B cell (primary cell): ENCODE measurements around the gene CCNB1. TPM values are rescaled to one million over a fixed set of nuclear protein-coding genes. Genes with fewer than 3 reads are reported as not detected.

Source experiments
- ATAC-seq: fragments of 200-7000 bp; cut with Tn5 transposase; one replicate; pipeline ENCODE4 v1.10.0; 2021; ENCODE audit warnings: low read depth, mild to moderate bottlenecking, moderate number of reproducible peaks, moderate library complexity
- CTCF ChIA-PET: fragments of 350-600 bp; sonication (Branson Sonifier 250); formaldehyde crosslinking; loops from one replicate; lab custom pipeline; 2021; ENCODE audit warnings: antibody characterized with exemption, inconsistent platforms; lab: Charles Lee
- POLR2A ChIA-PET: fragments of 350-600 bp; sonication (Branson Sonifier 250); formaldehyde crosslinking; loops from one replicate; lab custom pipeline; 2021; ENCODE audit warnings: antibody characterized with exemption; lab: Charles Lee
- DNase-seq: peaks from one replicate; pipeline ENCODE4 v3.0.0; 2013
- H2AFZ ChIP-seq: 2 replicates; pipeline ENCODE4 v1.6.1; 2012; ENCODE audit warnings: mild to moderate bottlenecking, low read depth, low read length; ENCODE audit not compliant: insufficient read depth, poor library complexity, severe bottlenecking
- H3K27ac ChIP-seq, 2 donors: 1 replicate in 1 of 2; 2 replicates in 1 of 2; pipeline ENCODE4 v1.5.1; 2012 to 2013; ENCODE audit warnings: low read length in 2 of 2, mild to moderate bottlenecking in 2 of 2, moderate library complexity in 1 of 2
- H3K27me3 ChIP-seq, 4 experiments: fragments of 200-600 bp in 1 of 4; sonication (generic) in 1 of 4; replicated peaks in 1 of 4; 1 replicate in 2 of 4; 2 replicates in 2 of 4; pipeline versions ENCODE4 v1.6.1 to v1.7.0; 2013 to 2016; ENCODE audit warnings: low read length in 3 of 4, mild to moderate bottlenecking in 2 of 4, mixed read lengths in 1 of 4, moderate library complexity in 1 of 4; ENCODE audit not compliant: insufficient read depth in 4 of 4, control insufficient read depth in 3 of 4; ENCODE audit errors: control extremely low read depth in 1 of 4
- H3K36me3 ChIP-seq, 2 experiments: replicated peaks in 1 of 2; 1 replicate in 1 of 2; 2 replicates in 1 of 2; pipeline versions ENCODE4 v1.6.1 to v1.7.1; 2013; ENCODE audit warnings: low read length in 1 of 2; ENCODE audit not compliant: insufficient read depth in 2 of 2, control insufficient read depth in 1 of 2; ENCODE audit errors: control extremely low read depth in 1 of 2, extremely low read depth in 1 of 2
- H3K4me1 ChIP-seq, 2 donors: fragments of 200-600 bp in 1 of 2; sonication (generic) in 1 of 2; 1 replicate in 1 of 2; 2 replicates in 1 of 2; pipeline versions ENCODE4 v1.5.1 to v1.6.1; 2013 to 2017; ENCODE audit warnings: low read length in 2 of 2; ENCODE audit not compliant: control insufficient read depth in 2 of 2, insufficient read depth in 2 of 2
- H3K4me2 ChIP-seq: replicated peaks from 2 replicates; pipeline ENCODE3; 2012; ENCODE audit warnings: mild to moderate bottlenecking, low read depth, low read length; ENCODE audit not compliant: poor library complexity, severe bottlenecking
- H3K4me3 ChIP-seq, 5 experiments: fragments of 200-600 bp in 1 of 5; sonication (generic) in 1 of 5; 1 replicate in 3 of 5; 2 replicates in 2 of 5; pipeline versions ENCODE4 v1.5.1 to v1.7.0; 2011 to 2016; ENCODE audit warnings: low read length in 4 of 5, mild to moderate bottlenecking in 4 of 5, low read depth in 2 of 5, control low read depth in 1 of 5, moderate library complexity in 1 of 5; ENCODE audit not compliant: insufficient read depth in 1 of 5; ENCODE audit errors: control extremely low read depth in 1 of 5, extremely low read depth in 1 of 5
- H3K79me2 ChIP-seq: fragments of 200-600 bp; sonication (generic); one replicate; pipeline ENCODE4 v1.6.0; 2016; ENCODE audit warnings: low read length; ENCODE audit not compliant: control insufficient read depth, insufficient read depth
- H3K9ac ChIP-seq: fragments of 200-600 bp; sonication (generic); 2 replicates; pipeline ENCODE4 v1.6.1; 2017; ENCODE audit warnings: mild to moderate bottlenecking, low read length, moderate library complexity
- H3K9me3 ChIP-seq, 3 donors: one replicate each; pipeline versions ENCODE4 v1.6.1 to v1.7.1; 2013; ENCODE audit warnings: low read length in 2 of 3; ENCODE audit not compliant: control insufficient read depth in 2 of 3, insufficient read depth in 1 of 3; ENCODE audit errors: control extremely low read depth in 1 of 3
- H4K20me1 ChIP-seq: 2 replicates; pipeline ENCODE4 v1.6.0; 2012; ENCODE audit warnings: mild to moderate bottlenecking, low read length; ENCODE audit not compliant: insufficient read depth, control insufficient read depth, poor library complexity, severe bottlenecking
- H3K27ac Mint-ChIP-seq: one replicate; pipeline ENCODE4 v1.8.0; 2021; ENCODE audit warnings: mixed read lengths
- H3K27me3 Mint-ChIP-seq: one replicate; pipeline ENCODE4 v1.8.0; 2021; ENCODE audit warnings: mixed read lengths
- H3K4me1 Mint-ChIP-seq: one replicate; pipeline ENCODE4 v1.8.0; 2021; ENCODE audit warnings: mixed read lengths
- H3K4me3 Mint-ChIP-seq: one replicate; pipeline ENCODE4 v1.8.0; 2021; ENCODE audit warnings: mixed read lengths
- H3K9me3 Mint-ChIP-seq: one replicate; pipeline ENCODE4 v1.8.0; 2022; ENCODE audit warnings: mixed read lengths; ENCODE audit not compliant: insufficient read depth
- CTCF ChIP-seq: fragments of 200-600 bp; IDR thresholded peaks from one replicate; pipeline ENCODE4 v1.8.0; 2022; ENCODE audit warnings: antibody characterized with exemption, mild to moderate bottlenecking
- EZH2 ChIP-seq: IDR thresholded peaks from 2 replicates; pipeline ENCODE4 v1.6.1; 2012; ENCODE audit warnings: borderline replicate concordance, low read depth, mild to moderate bottlenecking, moderate library complexity, low read length; ENCODE audit not compliant: insufficient read depth, poor library complexity, severe bottlenecking
- WGBS: methylation state at CpG from one replicate; pipeline ENCODE4 v1.1.5; 2013; ENCODE audit warnings: missing lambda C conversion rate; ENCODE audit not compliant: insufficient coverage; 5-methylcytosine and 5-hydroxymethylcytosine counted together
- intact Hi-C: fragments of 100-400 bp; cut with micrococcal nuclease; formaldehyde crosslinking; loops from one replicate; pipeline ENCODE4 v1.10.0; 2022
- polyA plus RNA-seq: library from polyadenylated mRNA; depleted of rRNA; stranded (reverse); fragments of >200 nt; gene quantifications from 2 replicates; pipeline ENCODE4 v1.2.3, GENCODE V29; 2012
- total RNA-seq, 2 donors: library from RNA; stranded (reverse); fragments of 120-200 nt in 1 of 2; gene quantifications; 1 replicate in 1 of 2; 2 replicates in 1 of 2; pipeline versions ENCODE4 v1.2.3 to v1.2.4, GENCODE V29; 2013 to 2022

CCNB1 gene
- total and polyA plus RNA-seq, 2 donors (not counting 1 experiment from before 2014, with no cell fraction given), result 2.7 to 8.6 TPM

GRCh38 chr5:69167493-69167855 lies 524 bp downstream of the CCNB1 start:
- H2AFZ ChIP-seq, result peak overlapping the region; percentile 98
- H3K27ac ChIP-seq, result peak overlapping the region; percentile 55 to 74
- H3K27me3 ChIP-seq, result no peaks in the 10 kb centered on the region
- H3K9me3 ChIP-seq, result no peaks in the 10 kb centered on the region
- Mint-ChIP-seq H3K27me3 (no peaks in the 10 kb centered on the region), H3K9me3 (no peaks in the 10 kb centered on the region), H3K4me3 (peak overlapping the region; percentile 97), H3K27ac (peak overlapping the region; percentile 95), H3K4me1 (peaks cover 22% of the 10 kb centered on the region)
- CTCF ChIA-PET, result interaction anchor here (0.5 to 1.8 kb wide), 2 partner anchors 74 to 77 kb away, joined by 3 to 7 read pairs; partner anchors contain the start of gene SLC30A5
- H3K79me2 ChIP-seq, result no peaks in the 10 kb centered on the region
- WGBS, result 2% methylated on average over 11 of the region's 11 CpGs
- DNase-seq (no peak), ATAC-seq (no peak)
- H3K4me1 ChIP-seq, result peaks cover 10 to 17% of the 10 kb centered on the region in 2 donors
- peak overlapping the region; percentile 11 to 89 (median 84) for H3K4me3 ChIP-seq
- no peaks in the 10 kb centered on the region for H4K20me1 ChIP-seq
- peak overlapping the region; percentile 81 for H3K9ac ChIP-seq
- intact Hi-C loops, result loop anchor here (1.0 to 5.0 kb wide), 6 partner anchors 22 to 950 kb away; partner anchors contain the start of genes CENPH and PIK3R1
- peak overlapping the region; percentile 95 for H3K4me2 ChIP-seq
- POLR2A ChIA-PET, result interaction anchor here (2.2 kb wide), 1 partner anchor 74 kb away, joined by 6 read pairs; the partner anchor contains the start of gene SLC30A5
- TF ChIP-seq EZH2 (no peak), CTCF (no peak)
- H3K36me3 ChIP-seq, result peaks cover 0 to 7% of the 10 kb centered on the region in 2 experiments

- Mint-ChIP-seq H3K4me1 (peaks cover 22% of the 10 kb centered on the region), H3K27ac (no peak overlapping the region), H3K4me3 (peak overlapping the region; percentile 97), H3K27me3 (no peaks in the 10 kb centered on the region), H3K9me3 (no peaks in the 10 kb centered on the region)
- Histone ChIP-seq H3K27ac (no peak overlapping the region), H3K4me3 (peak overlapping the region in 3 of 5 experiments; percentile 81 to 89 (median 84)), H3K9ac (peak overlapping the region; percentile 81), H3K4me1 (peaks cover 10 to 17% of the 10 kb centered on the region in 2 donors), H3K79me2 (no peaks in the 10 kb centered on the region), H2AFZ (peak overlapping the region; percentile 98), H3K9me3 (no peaks in the 10 kb centered on the region), H4K20me1 (no peaks in the 10 kb centered on the region), H3K27me3 (no peaks in the 10 kb centered on the region), H3K4me2 (peak overlapping the region; percentile 95), H3K36me3 (peaks cover 0 to 7% of the 10 kb centered on the region in 2 experiments)
- ATAC-seq (no peak), DNase-seq (no peak)
- CTCF ChIA-PET, result interaction anchor here (1.3 kb wide), 1 partner anchor 21 kb away, joined by 3 read pairs; no protein-coding TSS in a partner anchor
- TF ChIP-seq CTCF (no peak), EZH2 (no peak)
- intact Hi-C loops, result loop anchor here (1.0 to 5.0 kb wide), 6 partner anchors 21 to 951 kb away; partner anchors contain the start of genes CENPH and PIK3R1
- POLR2A ChIA-PET, result interaction anchor here (2.2 kb wide), 1 partner anchor 75 kb away, joined by 6 read pairs; the partner anchor contains the start of gene SLC30A5
- 56% methylated on average over 7 of the region's 8 CpGs for WGBS
Observed at GRCh38 chr5:69167929-69168328, 979 bp downstream of the CCNB1 start.
